GM12878 (cell line): Measurements from ENCODE around the gene NEK8. TPM values are rescaled to one million over a fixed set of nuclear protein-coding genes. Genes with fewer than 3 reads are reported as not detected.

Experiments
- BCL11A ChIP-seq: IDR thresholded peaks from 2 replicates; pipeline ENCODE4 v1.6.1; 2011; ENCODE audit warnings: low read depth, low read length
- CHD2 ChIP-seq: IDR thresholded peaks from 2 replicates; pipeline ENCODE4 v1.6.1; 2011; ENCODE audit warnings: low read depth, low read length, improper control_type of control experiment, borderline replicate concordance
- E4F1 ChIP-seq: fragments of 450-650 bp; IDR thresholded peaks from 2 replicates; pipeline ENCODE4 v1.6.1; 2018; ENCODE audit warnings: borderline replicate concordance, mild to moderate bottlenecking; ENCODE audit not compliant: partially characterized antibody
- EZH2 ChIP-seq: IDR thresholded peaks from 2 replicates; pipeline ENCODE4 v1.6.1; 2012; ENCODE audit warnings: low read depth, mild to moderate bottlenecking, control low read depth, inconsistent platforms, low read length, borderline replicate concordance; ENCODE audit not compliant: control insufficient read depth
- GATAD2B ChIP-seq: fragments of 450-650 bp; conservative IDR thresholded peaks from 2 replicates; pipeline ENCODE4 v1.6.1; 2017; ENCODE audit warnings: low read depth, mild to moderate bottlenecking, moderate library complexity
- MEF2B ChIP-seq: fragments of 450-650 bp; IDR thresholded peaks from 2 replicates; pipeline ENCODE4 v1.6.1; 2018; ENCODE audit warnings: mild to moderate bottlenecking, moderate library complexity; ENCODE audit not compliant: partially characterized antibody, poor library complexity, severe bottlenecking
- PAX8 ChIP-seq: fragments of 450-650 bp; IDR thresholded peaks from 2 replicates; pipeline ENCODE4 v1.6.1; 2017; ENCODE audit warnings: mild to moderate bottlenecking, moderate library complexity
- POLR2AphosphoS5 ChIP-seq: IDR thresholded peaks from 2 replicates; pipeline ENCODE4 v1.6.1; 2011; ENCODE audit warnings: mild to moderate bottlenecking, low read length, inconsistent platforms
- REST ChIP-seq: IDR thresholded peaks from 2 replicates; pipeline ENCODE4 v1.6.1; 2012; ENCODE audit warnings: mild to moderate bottlenecking, low read depth, low read length
- SIN3A ChIP-seq: IDR thresholded peaks from 2 replicates; pipeline ENCODE4 v1.6.1; 2012; ENCODE audit warnings: low read depth, low read length, improper control_type of control experiment
- SKIL ChIP-seq: fragments of 450-650 bp; IDR thresholded peaks from 2 replicates; pipeline ENCODE4 v1.6.1; 2017; ENCODE audit warnings: mild to moderate bottlenecking, low read depth, inconsistent platforms; ENCODE audit not compliant: poor library complexity, severe bottlenecking
- TCF7 ChIP-seq: IDR thresholded peaks from 2 replicates; pipeline ENCODE4 v1.6.1; 2014; ENCODE audit warnings: antibody characterized with exemption, borderline replicate concordance
- USF2 ChIP-seq: IDR thresholded peaks from 2 replicates; pipeline ENCODE4 v1.6.1; 2011; ENCODE audit warnings: low read depth, low read length, improper control_type of control experiment, borderline replicate concordance
- ZNF207 ChIP-seq: fragments of 450-650 bp; IDR thresholded peaks from 2 replicates; pipeline ENCODE4 v1.6.1; 2014; ENCODE audit warnings: antibody characterized with exemption, mild to moderate bottlenecking, borderline replicate concordance
- ZNF217 ChIP-seq: fragments of 450-650 bp; IDR thresholded peaks from 2 replicates; pipeline ENCODE4 v1.6.1; 2017; ENCODE audit warnings: antibody characterized with exemption, mild to moderate bottlenecking
- ZNF24 ChIP-seq: fragments of 450-650 bp; IDR thresholded peaks from 2 replicates; pipeline ENCODE4 v1.6.1; 2017; ENCODE audit warnings: antibody characterized with exemption, mild to moderate bottlenecking
- polyA plus RNA-seq, 11 experiments: library from polyadenylated mRNA; depleted of rRNA in 4 of 11; unstranded in 6 of 11; stranded (reverse) in 5 of 11; fragments of >200 nt; fragmentation: Nextera tagmentation in 4 of 11; fragmentation: Illumina TruSeq in 1 of 11; extraction: Ambion mirVana in 4 of 11; extraction: Trizol in 1 of 11; gene quantifications; 1 replicate in 1 of 11; 2 replicates in 10 of 11; pipeline versions ENCODE4 v1.2.1 to v1.2.3, GENCODE V29; 2011 to 2016; ENCODE audit warnings: inconsistent platforms in 2 of 11, missing spikeins in 2 of 11, low read depth in 1 of 11
- total RNA-seq, 4 experiments: library from RNA; depleted of rRNA in 3 of 4; stranded (reverse); fragments of >200 nt in 3 of 4; fragmentation: Illumina TruSeq in 1 of 4; extraction: Trizol in 1 of 4; gene quantifications; 2 replicates each; pipeline versions ENCODE4 v1.2.1 to v1.2.3, GENCODE V29; 2013 to 2021

NEK8 gene
- total and polyA plus RNA-seq, 10 of the 15 experiments (the other 5 are each of a cell fraction or from before 2014, with no cell fraction given) = 2.3 to 14.3 (median 9.4) TPM

- no peak for TF ChIP-seq SKIL
- TF ChIP-seq EZH2 = no peak
- no peak for TF ChIP-seq TCF7
- 0 out of 2 replicates have a peak, but pooled peaks have one; percentile 11 for TF ChIP-seq GATAD2B
- TF ChIP-seq ZNF24 = no peak
- no peak for TF ChIP-seq E4F1
- no peak for TF ChIP-seq ZNF207
- no peak for TF ChIP-seq PAX8
- TF ChIP-seq SIN3A = no peak
- TF ChIP-seq BCL11A = no peak
- TF ChIP-seq ZNF217 = no peak
- TF ChIP-seq POLR2AphosphoS5 = peak; percentile 85
- no peak for TF ChIP-seq MEF2B
- no peak for TF ChIP-seq CHD2
- no peak for TF ChIP-seq USF2
- TF ChIP-seq REST = no peak
Measured at GRCh38 chr17:28720247-28720996, 8.2 kb upstream of the NEK8 start (continued).
